HG03378 (cell line): ENCODE results near the gene PARP8.

Experiments used
- ATAC-seq: cut with Tn5 transposase; IDR thresholded peaks from one replicate; pipeline ENCODE4 v1.9.1; 2021; ENCODE audit warnings: mild to moderate bottlenecking, moderate library complexity; ENCODE audit not compliant: unreplicated experiment

The PARP8 gene

GRCh38 chr5:50724262-50724661, 57.8 kb downstream of the PARP8 start:
- ATAC-seq, result no peak

- ATAC-seq, result no peak
Measured at GRCh38 chr5:50725800-50726474, 59.5 kb downstream of the PARP8 start.

DNA sequence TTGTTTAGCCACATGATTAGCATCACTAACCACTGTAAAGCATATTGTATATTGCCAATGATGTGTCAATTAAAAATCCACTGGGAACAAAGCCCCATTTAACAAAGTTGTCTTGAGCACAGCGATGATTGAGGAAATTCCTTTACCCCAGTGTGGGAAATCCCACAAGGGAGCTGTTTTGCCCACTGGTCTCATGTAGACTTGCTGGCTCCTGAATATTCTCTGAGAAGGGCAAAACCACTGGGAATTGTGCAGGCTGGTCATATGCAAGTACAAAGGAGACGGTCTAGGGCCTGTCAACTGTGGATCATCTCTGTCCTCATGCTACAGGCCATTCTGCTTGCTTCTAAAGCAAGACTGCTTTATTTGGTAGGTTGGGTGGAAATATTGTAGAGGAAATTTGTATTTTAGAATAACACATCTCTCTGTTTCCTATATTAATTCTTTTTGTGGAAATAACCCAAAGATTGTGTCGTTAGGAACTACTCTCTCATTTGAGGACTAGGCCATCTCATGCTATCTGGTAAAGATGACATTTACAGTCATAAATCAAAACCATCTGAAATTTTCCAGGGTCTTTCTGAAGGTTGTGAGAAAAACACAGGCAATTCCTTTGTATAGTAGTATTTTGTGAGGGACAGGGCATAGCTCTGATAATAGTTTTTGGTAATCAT, 60.2 kb downstream of the PARP8 start:
- ATAC-seq, result no peak

DNA sequence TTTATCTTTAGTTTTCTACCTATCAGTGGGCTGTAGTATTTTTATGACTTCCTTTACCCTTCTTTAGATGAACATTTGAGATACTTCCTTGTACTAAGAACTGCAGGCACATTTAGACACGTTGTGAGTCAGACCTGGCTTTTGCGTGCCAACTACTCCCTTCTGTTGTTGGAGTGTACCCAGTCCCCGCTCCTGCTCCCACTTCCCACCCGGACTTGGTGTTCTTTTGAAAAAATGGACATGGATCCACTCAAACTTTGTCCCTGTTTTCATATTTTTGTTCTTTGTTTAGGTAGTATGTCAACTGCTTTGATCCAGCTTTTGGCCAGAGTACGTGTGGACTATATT, 60.7 kb downstream of the PARP8 start:
- ATAC-seq, result peak; percentile 48

- no peak for ATAC-seq
Measured at GRCh38 chr5:50727845-50728244, 61.4 kb downstream of the PARP8 start.

- ATAC-seq, result no peak
Measured at GRCh38 chr5:50730336-50730735, 63.9 kb downstream of the PARP8 start.

- no peak for ATAC-seq
Measured at GRCh38 chr5:50730841-50731240, 64.4 kb downstream of the PARP8 start.

GRCh38 chr5:50733741-50734140, 67.3 kb downstream of the PARP8 start:
- ATAC-seq, result no peak

DNA sequence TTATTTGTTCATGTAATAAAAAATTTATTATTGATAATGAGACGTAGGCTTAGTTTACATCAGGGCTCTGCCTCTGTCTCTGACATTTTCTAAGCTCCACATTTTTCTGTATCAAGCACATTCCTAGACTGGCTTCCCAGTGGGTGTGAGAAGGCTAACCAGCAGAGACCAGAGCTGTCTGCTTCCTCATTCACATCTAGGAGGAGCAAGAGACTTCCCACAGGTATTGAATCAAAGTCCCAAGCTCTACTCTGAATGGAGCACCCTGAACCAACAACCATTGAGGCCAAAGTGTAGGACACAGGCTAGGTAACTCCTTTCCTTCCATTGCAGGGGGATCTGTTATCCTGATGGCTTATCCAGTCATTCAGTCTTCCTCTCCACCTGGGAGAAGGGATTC, 72.4 kb downstream of the PARP8 start:
- no peak for ATAC-seq

- no peak for ATAC-seq
Measured at GRCh38 chr5:50740832-50741231, 74.4 kb downstream of the PARP8 start.

DNA sequence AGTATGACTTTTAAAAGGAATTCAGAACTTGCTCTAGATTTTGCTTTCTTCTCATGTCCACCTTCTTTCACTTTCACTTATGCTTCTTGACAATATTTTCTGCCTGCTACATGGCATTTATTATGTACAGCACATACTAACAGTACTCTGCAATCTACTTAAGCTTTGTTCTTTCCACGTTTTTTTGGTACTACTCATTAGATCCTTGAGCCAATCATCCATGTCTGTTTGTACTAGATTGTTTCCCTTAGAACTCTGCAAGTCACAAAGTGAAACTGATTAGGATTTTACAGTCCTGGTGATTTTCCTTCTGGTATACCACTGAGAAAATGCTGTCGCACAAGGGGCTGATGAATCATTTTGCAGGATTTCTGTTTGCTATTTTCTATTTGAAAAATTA, 78.3 kb downstream of the PARP8 start:
- ATAC-seq, result peak; percentile 74

DNA sequence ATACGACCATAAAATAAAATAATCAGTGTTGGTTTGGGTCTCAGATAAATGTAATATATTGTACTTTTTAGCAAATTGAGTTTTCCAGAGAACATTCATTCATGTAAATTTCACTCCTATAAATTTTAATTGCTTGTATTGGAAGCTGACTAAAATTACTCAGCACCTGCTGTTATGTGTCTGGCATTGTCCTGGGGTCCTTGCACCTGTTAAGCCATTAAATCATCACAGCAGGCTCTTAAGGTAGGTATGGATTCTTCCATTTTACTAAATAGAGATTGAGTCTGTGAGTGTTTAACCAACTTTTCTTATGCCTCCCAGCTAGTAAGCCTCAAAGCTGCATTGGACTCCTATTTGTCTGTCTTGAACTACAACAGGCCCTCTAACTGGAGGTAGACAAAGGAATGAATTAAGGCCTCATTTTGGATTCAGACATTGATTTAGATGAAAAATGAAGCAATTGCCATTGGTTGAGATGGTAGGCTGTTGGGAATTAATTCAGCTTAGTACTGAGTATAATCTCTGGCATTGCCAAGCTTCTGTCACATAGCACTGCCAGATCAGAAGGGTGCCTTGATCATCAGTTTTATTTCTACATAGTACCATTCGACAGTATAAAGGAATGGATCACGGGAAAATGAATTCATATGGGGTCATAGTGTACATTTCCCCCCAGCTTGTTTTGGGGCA, 78.9 kb downstream of the PARP8 start:
- ATAC-seq, result no peak

- no peak for ATAC-seq
Measured at GRCh38 chr5:50749181-50749580, 82.7 kb downstream of the PARP8 start.

- no peak for ATAC-seq
Measured at GRCh38 chr5:50749873-50750272, 83.4 kb downstream of the PARP8 start.

DNA sequence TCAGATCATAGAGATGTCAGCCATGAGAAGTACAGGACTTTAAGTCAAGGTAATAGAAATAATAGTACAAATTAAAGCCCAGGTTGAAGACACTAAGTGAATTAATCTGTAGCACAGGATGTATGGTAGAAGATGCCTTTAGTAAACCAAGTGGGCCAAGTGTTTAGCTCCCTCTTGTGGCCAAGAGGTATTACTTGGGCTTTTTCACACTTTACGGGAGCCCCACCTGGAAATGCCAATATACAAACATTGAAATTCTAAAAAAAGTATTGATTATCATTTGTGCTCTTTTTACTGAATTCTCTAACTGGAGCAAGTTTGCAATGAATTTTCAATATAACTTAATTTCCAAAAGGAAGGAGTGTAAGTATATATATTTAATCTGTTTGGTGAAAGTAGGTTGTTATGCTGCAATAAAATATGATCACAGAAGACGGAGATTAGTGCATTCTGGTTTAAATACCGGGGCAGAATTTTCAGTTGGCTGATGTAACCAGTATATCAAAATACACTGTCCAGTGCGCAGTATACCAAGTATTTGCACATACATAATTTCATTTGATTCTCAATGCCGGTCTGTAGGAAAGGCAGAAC, 84.7 kb downstream of the PARP8 start:
- peak; percentile 94 for ATAC-seq

DNA sequence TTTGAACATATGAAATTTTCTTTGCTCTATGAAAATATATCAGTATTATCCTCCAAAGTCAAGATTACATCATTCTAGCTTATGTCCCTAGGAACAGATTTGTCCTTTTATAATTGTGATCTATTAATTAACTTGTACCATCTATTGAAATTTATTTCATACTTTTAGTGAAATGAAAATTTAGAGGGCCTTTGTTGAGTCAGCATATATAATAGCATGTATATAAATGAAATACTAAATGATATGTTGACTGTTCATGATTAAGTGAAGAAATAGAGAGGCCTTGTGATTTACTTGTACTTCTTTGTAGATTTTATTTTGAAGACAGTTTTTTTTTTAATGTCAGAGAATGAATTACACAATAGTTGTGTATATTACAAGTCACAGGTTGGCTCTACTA, 86.4 kb downstream of the PARP8 start:
- ATAC-seq, result no peak

DNA sequence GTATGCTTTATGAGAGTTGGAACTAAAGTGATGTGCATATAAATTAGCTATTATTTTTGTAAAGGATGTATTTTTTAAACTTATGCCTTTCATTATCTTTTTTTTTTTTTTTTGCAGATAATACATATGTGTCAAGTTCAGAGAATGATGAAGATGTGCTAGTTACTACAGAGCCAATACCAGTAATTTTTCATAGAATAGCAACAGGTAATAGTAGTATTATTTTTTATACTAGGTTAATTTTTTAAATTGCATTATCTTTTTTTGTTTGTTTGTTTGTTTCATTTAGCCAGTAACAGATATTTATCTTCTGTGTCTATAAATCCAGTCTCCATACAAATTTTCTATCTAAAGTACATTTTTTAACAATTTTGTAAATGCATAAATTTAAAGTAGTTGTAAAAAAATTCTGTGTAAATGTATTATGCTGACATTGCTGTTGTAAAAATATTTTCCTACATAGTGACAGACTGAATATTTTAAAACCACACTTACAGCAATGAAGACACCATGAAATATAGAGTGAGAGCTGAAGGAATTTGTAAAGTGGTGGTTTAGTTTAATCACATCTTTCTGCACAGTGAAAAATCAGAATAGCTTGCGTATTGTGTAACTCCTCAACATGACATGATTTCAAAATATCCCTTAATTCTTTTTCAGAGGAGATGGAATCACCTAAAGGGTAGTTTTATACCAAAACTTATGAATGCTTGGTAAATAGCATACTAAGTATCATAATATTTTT, 93.3 kb downstream of the PARP8 start:
- no peak for ATAC-seq

DNA sequence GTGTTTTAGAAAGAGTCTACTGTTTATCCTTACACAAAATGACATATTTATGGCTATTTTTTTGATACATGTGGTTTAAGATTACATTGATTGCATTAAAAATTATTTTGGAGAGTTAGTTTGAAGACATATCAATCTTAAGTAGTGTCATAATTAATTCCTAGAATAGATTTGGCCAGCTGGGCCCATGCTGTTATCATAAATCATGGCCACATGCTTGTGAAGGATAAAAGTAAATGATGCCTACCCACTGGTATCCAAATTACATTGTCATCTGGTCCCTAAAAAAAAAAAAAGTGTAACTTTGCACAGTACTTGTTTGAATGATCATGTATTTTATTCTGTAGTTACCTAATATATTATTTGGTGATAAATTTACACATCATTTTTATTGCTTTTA, 96.9 kb downstream of the PARP8 start:
- no peak for ATAC-seq

DNA sequence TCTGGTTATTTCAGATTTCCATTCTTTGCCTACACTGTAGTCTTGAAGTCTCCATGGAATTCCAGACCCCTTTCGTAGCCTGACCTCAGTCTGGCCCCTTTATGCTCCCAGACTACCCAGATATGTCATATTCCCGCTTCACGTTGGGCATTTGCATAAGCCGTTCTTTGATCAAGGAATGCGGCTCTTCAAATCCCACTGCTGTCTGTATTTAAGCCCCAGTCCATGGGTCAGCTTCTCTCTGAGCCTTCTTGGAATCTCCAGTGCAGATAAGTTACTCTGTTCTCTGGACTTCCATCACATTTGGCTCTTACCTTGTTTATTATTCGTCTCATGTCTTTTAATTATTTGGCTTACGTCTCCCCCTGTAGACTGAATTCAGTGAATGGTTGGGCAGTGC, 97.4 kb downstream of the PARP8 start:
- no peak for ATAC-seq

- ATAC-seq, result no peak
Measured at GRCh38 chr5:50766042-50766441, 99.6 kb downstream of the PARP8 start.

GRCh38 chr5:50766462-50766861, 100.0 kb downstream of the PARP8 start:
- ATAC-seq, result no peak
